Esophagus mucosa (tissue), 1 donor: ENCODE data around the gene TAL1. TPM values are rescaled to one million over a fixed set of nuclear protein-coding genes. Genes with fewer than 3 reads are reported as not detected.
A peak's percentile ranks its signal among the peaks of the same experiment; 100 is the strongest.
"Not testable (repeated sequence)": the region's sequence is repeated elsewhere in the genome, so short reads cannot be mapped to it uniquely, and the experiment has no call there.

Experiments
- ATAC-seq: fragments of 200-7000 bp; cut with Tn5 transposase; one replicate; pipeline ENCODE4 v1.9.1; 2020
- total RNA-seq: library from RNA; stranded (reverse); gene quantifications from one replicate; pipeline ENCODE4 v1.2.4, GENCODE V29; 2023
- donor health status: DM: yes; HTN: yes; CAD: no.

Gene TAL1
- 0.64 TPM for total RNA-seq

DNA sequence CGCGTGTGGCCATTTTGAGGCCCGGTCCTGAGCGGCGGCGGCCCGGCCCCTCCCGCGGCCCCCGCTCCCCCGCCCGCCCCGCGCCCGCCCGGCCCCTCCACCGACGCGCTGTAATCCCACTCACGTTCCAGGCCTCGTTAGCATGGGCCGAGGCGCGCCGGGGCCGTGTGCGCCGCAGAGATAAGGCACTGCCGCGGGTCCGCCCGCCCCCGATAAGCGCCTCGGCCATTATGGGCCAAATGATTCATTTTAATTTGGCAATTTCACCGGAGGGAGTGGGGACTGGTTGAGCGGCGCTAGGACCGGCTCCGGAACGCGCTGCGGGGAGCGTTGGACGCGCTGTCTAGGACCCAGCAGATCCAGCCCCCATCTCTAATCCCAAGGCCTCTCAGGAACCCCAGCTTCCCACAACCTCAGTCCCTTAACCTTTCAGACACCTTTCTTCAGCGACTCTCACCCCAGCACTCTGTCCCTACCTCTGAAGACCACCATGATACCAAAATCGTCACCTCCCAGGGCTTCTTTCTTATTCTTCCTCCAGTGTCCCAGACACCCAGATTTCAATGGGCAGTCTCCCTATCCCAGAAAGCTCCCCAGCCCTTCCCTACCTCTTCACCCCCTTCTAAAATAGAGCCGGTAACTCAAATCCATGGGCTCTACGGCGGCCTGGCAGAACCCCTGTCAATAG is at the start of gene TAL1:
Gene TAL1 (minus strand): TSS at position 39 of the 688 bp plus-strand sequence. CDS start 6,337 bp downstream, outside the sequence.
- ATAC-seq, result peak; percentile 32

GRCh38 chr1:47280142-47280541 is 48.1 kb upstream of the TAL1 start:
- ATAC-seq, result peak; percentile 54

- ATAC-seq, result no peak
Measured at GRCh38 chr1:47276850-47277249, 44.8 kb upstream of the TAL1 start.

GRCh38 chr1:47275811-47276210 is 43.8 kb upstream of the TAL1 start:
- not testable (repeated sequence) for ATAC-seq

GRCh38 chr1:47265529-47265928 is 33.5 kb upstream of the TAL1 start:
- ATAC-seq, result peak; percentile 71

DNA sequence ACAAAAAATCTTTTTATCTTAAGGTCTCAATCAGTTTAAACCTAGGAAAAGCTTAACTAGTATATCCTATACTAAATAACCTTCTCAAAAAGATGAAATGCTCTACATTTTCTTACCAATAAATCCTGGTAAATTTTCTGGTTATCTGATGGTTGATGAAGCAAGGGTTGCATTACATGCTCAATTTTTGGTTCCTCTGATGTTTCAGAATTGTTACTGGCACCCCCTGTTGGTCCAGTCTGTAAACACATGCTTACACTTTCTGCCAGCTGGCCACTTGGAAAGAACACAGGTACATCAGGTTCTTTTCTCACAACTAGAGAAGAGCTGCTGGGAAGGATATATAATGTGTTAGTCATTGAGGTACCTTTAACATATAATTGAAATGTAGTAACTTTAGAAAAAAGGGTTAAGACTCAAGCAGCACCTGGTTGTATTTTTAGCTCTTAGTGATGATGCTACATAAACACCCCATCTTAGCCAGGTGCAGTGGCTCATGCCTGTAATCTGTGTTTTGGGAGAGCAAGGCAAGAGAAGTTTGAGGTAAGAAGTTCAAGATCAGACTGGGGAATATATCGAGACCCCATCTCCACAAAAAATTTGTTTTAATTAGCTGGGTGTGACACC is 30.9 kb upstream of the TAL1 start:
- ATAC-seq, result peak; percentile 85

DNA sequence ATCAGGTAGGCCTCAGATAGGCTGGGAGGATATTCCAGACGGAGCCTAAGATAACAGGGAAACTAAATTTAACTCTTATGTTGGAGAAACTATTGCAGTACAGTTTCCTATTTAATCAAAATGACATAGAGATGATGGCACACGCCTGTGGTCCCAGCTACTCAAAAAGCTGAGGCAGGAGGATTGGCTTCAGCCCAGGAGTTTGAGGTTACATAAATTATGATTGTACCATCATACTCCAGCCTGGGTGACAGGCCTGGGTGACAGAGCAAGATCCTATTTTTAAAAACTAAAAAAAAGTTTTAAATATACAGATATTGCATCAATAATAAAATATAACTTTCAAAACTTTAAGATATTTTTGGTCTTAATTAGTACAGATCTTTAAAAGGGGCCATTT is 25.2 kb upstream of the TAL1 start:
- no peak for ATAC-seq

DNA sequence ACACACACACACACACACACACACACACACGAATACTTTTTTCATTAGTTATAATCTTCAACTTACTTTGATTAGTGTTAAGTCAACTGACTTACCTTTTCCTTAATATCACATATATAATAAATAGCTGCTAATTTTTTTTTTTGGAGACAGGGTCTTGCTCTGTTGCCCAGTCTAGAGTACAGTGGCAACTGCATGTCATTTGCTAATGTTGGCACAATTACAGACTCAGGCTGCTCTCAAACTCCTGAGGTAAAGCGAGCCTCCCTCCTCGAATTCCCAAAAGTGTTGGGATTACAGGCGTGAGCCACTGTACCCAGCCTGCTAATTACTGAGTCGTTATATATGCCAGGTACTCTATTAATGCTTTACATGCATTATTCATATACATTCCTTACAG is 20.8 kb upstream of the TAL1 start:
- no peak for ATAC-seq

DNA sequence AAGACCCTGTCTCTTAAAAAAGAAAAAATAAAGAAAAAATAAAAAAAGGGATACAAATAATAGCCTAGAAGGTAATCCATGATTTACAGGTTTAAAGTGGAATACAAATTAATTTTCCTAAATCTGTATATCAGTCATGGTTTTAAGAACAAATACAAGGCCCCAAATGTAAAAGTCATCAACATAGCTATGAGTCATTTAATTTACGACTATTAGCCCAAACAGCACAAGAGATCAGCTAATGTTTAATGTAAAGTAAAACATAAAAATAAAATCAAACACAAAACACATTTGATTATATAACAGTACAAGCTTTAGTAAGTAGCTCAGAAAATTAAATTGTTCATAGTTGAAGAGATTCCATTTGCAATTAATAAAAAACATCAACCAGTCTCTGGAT is 20.3 kb upstream of the TAL1 start:
- ATAC-seq, result no peak

DNA sequence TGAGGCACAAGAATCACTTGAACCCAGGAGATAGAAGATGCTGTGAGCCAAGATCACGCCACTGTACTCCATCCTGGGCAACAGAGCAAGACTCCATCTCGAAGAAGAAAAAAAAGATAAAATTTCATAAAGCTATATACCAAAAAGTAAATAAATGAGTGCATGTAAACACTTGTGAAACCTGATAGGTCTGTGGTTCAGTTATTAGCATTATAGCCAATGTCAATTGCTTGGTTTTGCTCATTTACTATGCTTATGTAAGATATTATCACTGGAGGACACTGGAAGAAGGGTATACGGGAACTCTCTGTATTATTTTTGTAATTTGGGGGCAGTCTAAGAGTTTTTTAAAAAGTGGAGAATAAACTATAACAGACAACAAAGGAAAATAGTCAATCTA is 17.7 kb upstream of the TAL1 start:
- no peak for ATAC-seq

- no peak for ATAC-seq
Measured at GRCh38 chr1:47244339-47244862, 12.4 kb upstream of the TAL1 start.

- no peak for ATAC-seq
Measured at GRCh38 chr1:47243910-47244309, 11.9 kb upstream of the TAL1 start.

DNA sequence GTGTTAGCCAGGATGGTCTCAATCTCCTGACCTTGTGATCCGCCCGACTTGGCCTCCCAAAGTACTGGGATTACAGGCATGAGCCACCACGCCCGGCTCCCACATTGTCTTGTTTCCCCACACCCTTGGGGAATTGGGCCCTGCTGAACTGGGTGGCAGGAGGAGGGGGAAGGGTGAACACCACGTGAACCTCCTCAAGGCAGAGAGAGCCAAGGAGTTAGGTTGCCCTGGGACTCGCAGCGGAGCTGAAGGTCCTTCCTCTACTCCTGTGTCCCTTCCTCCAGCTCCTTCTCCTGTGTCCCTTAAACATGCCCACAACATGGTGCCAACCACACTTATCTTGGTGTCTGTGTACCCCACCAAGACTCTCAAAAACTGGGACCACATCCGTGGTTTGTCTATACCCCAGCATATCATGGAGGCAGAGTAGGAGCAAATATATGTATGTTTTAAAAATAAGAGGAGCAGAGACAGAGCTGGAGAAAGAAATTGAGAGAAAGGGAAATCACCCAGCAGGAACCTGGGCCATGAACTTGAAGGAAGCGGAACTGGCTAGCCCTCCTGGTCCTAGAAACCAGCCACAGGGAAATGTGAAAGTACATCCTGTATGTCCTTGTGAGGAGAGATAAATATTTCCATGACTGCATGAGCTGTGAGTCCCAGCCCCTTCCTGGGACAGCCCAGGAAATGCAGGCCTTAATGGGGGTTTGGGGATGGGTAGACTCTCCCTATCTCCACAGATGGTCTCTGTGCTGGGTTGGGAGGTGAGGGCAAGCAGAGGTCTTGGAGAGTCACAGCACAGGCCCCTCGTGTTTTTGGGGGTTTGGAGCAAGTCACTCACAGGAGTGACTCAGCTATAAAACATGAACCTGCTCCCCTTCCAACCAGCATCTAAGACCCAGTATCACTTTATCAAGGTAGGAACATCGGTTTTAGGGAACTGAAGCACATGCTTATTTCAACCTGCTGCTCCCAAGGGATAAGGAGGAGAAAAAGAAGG is 9.4 kb upstream of the TAL1 start:
- ATAC-seq, result no peak

GRCh38 chr1:47238935-47239592 is 7.0 kb upstream of the TAL1 start:
- ATAC-seq, result no peak

DNA sequence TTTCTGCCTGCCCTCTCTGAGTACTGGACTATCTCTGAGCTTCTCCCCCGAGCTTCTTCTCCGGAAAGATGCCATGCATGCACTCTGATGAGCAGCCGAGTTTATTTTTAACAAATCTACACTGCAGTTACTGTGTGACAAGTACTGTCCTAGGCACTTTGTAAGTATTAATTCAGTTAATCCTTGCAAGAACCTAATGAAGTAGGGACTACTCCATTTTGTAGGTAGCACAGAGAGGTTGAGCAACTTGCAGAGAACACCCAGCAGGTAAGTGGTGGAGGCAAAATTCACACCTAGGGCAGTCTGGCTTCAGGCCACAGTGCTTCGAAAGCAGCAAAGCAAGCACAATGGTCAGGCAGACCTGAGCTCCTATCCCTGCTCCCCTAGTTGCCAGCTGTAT is 3.8 kb upstream of the TAL1 start:
- ATAC-seq, result no peak

DNA sequence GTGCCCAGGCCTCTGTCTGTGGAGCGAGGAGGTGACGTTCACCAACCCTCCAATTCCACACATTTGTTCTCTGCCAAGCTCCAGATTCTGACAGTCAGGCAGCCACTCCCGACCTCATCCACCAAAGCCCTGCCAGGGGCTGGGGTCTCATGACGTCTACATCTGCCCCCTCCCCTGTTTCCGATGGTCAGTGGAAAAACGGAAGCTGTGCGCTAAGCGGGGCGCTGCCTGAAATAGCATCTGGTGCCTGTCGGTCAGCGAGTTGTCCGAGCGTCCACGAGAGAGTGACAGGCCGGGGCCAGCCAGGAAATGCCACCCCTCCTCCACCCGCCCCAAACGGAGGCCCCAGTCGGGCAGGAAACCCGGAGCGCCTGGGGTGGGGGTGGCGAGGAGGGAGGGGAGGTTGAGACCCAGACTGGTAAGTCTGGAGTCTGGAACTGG is 3.2 kb upstream of the TAL1 start:
- ATAC-seq, result no peak

GRCh38 chr1:47233186-47233585 is 1.2 kb upstream of the TAL1 start:
- ATAC-seq, result no peak

DNA sequence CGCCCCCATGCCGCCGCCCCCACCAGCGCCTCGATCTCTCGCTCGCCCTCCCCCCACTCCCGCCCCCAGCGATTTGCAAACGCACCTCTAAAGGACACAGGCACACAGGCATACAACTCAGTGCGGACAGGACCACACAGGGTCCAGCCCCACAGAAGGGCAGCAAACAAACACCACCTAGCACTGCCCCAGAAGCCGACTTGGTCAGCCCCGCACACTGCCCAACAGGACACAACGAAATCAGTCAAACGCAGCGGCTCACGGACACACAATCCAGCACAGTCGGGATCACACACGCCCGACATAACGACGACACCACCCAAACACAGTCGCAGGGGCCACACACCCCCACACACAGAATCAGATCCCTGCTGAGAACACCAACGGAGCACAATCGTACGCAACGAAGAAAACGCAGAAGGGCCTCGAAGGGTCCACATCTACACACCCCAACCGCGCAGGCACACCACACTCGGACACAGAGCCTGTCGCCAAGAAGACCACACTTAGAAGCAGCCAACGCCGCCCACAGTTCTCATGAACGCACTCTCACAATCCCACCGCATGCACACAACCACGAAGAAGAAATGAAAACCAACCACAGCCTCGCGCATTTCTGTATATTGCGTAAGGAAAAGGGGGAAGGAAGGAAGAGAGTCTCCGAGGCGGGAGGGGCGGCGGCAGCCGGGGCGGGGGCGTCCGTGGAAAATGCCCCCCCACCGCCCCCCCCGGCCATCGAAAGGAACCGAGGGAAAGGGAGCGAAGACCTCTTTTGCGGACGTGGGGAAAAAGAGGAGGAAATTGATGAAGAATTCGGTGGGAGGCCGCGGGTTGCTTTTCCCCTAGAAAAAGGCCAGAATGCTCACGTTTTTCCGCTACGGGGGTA is 481 bp downstream of the TAL1 start:
- no peak for ATAC-seq

- no peak for ATAC-seq
Measured at GRCh38 chr1:47230692-47231300, 1.2 kb downstream of the TAL1 start.

- no peak for ATAC-seq
Measured at GRCh38 chr1:47229886-47230691, 1.9 kb downstream of the TAL1 start.
